Activated CD4-positive, alpha-beta T cell treated with anti-CD3 and anti-CD28 coated beads, Interleukin-2, amount 50 U/mL, for 16 hours (primary cell): ENCODE measurements around the gene PLCB1.

Experiments
- DNase-seq: peaks from one replicate; pipeline ENCODE4 v3.0.0-alpha.2; 2020

Gene PLCB1

GRCh38 chr20:8310618-8311017 lies 178.6 kb downstream of the PLCB1 start:
- DNase-seq: no peak

GRCh38 chr20:8313073-8313472 lies 181.0 kb downstream of the PLCB1 start:
- no peak for DNase-seq

DNA sequence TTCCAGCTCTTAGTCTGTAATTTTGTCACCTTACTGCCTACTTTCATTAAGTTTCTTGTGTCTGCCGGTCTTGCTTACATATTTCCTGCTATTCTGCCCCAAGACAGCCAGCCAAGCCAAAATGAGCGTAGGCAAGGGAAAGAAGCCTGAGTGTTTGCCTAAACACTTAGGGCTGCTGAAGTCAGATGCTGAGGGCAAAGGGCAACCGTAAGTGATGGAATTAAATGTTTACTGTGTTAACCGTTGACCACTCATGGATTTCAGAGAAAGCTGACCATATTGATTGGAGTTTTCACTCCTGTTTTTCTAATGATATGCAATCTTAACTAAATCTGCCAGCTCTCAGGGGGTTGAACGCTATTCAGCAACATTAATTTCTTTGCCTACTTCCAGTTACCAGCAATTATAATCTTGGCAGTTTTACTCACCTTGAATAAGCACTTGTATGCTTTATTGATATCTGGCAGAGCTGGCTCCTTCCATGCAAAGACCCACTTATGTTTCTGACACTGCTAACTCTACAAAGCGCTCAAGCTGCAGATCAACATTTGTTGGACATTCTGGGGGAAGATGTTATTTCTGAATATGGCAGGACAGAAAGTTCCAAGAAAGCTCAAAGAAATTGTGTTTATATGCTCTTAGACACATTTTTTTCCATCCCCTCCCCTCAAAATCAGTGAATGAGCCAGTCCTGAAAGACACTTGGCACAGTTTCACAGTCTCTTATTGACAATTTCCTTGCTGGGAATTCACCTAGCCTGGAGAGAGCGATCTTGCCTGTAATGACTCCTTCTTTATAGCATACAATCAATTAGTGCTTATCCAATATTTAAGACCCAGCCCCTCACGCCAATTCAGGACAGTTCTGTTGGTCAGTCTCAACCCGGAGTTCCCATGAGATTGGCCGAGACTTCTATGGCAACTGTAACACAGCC lies 183.8 kb downstream of the PLCB1 start:
- no peak for DNase-seq

DNA sequence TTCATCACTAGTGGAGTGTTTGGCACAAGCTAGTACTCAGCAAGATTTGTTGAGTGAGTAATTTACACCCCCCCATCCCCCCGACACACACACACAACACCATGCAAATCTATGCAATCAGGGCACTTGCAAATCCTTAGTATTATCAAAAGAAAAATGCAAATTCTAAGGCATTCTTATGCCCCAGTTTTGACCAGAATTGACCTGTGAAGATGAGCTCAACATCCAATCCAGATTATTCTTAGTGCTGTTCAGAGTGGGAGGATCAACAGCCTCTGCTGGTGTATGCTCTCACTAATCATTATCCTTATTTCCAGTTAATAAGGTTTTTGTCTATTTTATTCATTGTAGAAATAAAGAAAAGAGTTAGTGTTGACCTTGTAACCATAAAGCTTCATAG lies 185.4 kb downstream of the PLCB1 start:
- DNase-seq: no peak

DNA sequence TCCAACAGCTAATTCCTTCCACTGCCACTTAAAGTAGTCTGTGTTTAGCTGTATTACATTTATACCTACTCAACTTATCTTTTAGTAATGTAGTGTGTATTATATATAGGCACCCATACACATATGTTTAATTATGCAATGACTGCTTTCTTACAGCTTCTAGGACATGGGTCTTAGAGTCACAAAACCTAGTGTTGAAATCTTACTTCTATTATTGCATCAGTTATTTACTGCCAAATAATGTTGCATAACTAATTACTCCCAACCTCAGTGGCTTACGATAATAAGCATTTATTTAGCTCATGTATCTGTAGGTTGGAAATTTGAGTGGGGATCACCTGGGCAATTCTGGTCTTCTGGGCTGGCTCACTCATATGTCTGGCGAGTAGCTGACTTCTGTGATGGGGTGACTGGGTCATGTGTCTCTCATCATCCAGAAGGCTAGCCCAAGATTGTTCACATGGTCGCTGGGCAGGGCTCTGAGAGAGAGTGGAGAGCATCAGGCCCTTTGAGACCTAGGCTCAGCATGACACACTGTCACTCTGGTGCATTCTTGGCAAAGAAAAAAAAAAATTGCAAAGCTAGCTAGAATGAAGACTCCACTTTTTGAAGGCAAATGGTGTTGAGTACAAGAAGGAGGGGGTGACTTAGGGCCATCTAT lies 187.0 kb downstream of the PLCB1 start:
- DNase-seq: no peak

DNA sequence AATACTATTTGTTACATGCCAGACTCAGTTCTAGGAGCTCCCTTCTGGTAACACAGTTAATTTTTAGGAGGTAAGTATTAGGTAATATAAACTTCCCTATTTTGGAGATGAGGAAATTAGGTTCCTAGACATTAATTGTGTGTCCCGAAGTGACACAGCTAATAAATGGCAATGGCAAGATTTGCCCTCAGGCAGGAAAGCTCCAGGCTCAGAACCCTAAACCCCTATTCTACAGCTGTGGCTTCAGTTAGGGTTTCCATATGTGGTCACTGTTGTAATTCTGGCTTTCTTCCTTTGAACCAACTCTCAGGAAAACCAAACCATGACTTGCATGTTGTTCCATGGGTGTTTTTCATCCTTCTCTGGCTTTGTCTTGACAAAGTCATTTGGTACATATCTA lies 188.2 kb downstream of the PLCB1 start:
- DNase-seq: no peak

DNA sequence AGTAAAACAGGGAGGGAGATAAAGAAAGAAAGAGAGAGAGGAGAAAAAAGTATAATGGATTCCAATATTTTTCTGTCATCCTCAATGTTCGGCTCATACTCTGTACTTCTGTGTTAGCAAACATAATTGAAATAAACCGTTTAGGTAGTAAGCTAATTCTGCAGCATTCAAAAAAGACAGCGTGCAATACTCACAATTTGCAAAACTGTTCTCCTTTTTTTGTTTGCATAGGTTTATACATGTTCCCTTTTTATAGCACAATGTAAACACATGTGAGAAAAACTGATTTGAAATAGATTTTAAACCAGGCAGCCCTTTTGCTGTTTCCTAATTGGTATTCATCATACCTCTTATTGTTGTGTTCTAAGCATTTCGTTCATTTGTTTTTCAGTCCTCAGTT lies 188.9 kb downstream of the PLCB1 start:
- DNase-seq: no peak

DNA sequence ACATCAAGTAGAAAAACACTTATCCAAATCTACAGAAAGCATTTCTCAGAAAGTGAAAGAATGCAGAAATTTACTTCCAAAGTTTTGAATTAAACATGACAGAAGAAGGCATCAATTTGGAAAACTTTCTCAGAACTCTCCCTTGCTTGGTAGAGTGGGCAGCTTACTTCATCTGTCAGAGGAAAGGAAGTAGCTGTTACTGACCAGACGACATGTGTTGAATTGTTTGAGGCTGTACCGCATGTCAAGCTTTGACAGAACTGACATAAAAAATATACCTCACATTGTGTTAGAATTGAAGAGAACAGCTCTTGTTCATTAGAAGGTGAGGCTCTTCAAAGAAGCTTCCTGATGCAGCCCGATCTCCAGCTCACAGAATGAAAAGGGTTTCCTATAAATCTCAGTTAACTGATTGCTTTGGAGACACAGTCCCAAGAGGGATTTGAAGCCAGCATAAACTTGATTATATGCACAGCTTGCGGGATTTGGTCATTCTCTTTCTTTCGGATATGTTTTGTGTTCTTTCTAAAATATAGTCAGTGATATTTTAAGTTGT lies 190.7 kb downstream of the PLCB1 start:
- DNase-seq: no peak

DNA sequence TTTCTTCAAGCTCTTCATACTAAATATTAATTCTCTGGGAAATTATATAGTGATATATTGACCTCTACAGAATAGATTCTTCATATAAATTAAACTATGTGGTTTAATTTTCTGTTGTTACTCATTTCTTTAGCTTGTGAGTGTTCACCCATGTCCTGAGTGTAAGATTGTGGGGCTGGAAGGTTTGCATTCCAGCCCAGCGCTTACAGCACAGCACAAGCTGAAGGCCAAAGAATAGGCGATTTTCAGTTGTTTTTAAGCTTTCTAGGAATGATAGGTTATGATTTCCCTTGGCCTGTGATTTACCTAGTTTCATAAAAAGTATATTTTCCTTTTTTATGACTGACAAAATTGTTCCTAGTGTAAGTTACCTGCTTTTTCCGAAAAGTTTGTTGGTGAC lies 194.1 kb downstream of the PLCB1 start:
- no peak for DNase-seq

DNA sequence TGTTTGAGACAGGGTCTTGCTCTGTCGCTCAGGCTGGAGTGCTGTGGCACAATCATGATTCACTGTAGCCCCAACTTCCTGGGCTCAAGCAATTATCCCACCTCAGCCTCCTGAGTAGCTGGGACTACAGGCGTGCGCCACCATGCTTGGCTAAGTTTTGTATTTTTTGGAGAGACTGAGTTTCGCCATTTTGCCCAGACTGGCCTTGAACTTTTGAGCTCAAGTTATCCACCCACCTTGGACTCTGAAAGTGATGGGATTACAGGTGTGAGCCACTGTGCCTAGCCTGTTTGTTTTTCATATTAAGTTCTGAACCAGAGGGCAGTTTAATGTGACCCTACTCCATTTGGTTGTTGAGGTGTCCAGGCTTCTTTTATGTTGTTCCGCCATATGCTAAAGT lies 194.8 kb downstream of the PLCB1 start:
- no peak for DNase-seq

- DNase-seq: no peak
These were observed 196.1 kb downstream of the PLCB1 start for GRCh38 chr20:8328189-8328588.

DNA sequence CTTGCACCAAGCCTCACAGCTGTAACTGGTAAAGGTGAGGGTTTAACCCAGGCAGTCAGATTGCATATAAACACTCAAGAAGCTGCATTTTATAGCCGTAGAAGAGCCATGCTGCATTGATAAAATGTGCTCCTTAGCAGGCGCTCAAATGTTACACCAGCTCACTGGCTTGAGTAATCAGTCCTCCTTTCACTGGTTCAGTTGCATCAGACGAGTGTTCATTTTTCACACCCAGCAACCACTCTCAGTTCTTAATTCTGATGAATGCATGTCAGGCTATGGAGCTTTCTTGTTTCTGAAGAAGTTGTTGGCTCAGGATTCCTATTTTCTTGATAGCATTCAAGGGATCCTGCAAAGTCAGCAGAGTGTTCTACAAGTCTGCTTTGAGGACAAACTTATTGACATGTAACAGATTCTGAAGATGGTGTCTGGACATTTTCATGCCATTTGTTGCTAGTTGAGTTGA lies 198.3 kb downstream of the PLCB1 start:
- DNase-seq: no peak

DNA sequence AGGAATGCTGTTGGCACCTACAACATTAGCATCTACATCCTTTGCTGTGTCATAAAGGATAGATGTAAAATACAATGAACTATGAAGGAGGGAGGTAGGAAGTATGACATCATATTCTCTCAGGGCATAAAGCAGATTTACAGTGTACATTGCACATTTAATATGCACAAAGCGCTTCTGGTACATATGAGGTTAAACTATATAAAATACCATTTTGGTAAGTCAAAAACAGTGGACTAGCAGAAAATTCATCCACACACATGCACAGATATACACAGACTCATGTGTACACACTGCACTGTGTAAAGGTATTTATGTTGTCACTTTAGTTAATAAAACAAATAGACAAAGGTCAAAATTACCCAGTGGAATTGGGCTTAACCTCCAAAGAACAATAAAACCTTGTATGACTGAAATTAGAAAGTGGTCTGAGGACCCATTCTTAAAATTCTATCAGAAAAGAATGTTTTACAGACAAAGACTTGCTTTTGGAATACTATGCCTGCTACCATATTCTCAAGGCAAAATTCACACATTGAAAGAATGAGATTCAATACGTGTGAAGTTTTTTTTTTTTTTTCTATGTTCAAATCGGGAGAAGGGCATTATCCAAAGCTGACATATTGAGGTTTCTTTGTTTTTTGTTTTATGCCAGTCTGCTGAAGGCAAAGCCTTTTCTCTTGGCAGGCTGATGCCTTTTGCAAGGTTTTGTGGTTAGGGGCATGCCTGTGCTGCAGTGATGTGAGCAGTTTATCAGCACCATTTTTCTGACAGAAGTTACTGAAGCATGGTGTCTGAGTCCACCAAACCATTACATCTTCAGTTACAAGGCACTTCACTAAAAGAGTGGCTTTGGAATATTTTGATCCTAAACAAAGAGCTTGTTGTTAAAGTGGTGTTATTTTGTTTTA lies 199.0 kb downstream of the PLCB1 start:
- DNase-seq: no peak

DNA sequence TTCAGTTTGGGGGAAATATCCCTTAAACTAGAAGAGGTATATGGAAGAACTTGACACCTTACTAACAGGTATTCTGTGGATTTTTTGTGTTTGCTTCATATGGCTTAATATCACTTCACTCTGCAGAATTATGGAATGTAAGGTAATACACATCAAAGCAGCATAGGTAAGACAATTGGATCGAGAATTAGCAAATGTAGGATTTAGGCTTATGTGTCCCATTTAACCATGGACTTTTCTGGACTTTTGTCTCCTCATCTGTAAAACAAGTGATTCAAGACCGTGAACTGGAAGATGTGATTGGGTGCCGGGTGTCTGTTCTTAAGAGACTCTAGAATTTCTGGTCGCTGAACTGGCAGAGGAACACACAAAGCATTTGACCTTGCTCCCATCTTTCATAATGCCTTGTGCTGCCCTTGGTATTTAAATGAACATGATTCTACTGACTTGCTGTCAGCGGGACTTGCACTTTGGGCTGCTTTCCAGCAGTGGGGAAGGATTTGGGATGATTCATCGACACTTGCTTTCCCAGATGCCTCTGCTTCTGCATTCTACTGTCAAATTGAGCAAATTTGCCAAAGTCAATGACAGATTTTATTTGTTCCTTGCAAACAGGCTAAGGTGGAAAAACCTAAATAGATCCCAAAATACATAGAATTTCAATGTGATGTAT lies 199.8 kb downstream of the PLCB1 start:
- DNase-seq: no peak

GRCh38 chr20:8334641-8335040 lies 202.6 kb downstream of the PLCB1 start:
- DNase-seq: no peak

GRCh38 chr20:8335059-8335458 lies 203.0 kb downstream of the PLCB1 start:
- no peak for DNase-seq

- DNase-seq: no peak
These were observed 203.6 kb downstream of the PLCB1 start for GRCh38 chr20:8335495-8336195.

GRCh38 chr20:8339349-8339748 lies 207.3 kb downstream of the PLCB1 start:
- DNase-seq: no peak

DNA sequence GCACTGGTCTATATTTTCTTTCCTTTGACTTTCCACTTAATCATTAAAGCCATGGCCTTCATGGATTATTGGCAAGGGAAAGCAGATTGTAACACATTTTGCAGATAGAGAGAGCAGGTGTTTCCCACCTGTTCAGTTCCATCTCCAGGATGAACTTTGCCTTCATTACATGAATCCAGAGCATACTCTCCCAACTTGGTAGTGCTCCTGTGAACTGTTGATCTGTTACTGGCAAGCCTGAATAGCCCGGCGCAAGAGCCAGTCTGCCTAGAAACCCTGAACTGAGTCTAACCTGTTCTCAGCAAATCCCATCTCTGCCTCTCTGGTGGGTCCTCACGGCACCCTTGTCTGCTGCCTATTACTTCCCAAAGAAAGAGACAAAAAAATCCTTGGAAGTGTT lies 210.3 kb downstream of the PLCB1 start:
- no peak for DNase-seq

- no peak for DNase-seq
These were observed 212.0 kb downstream of the PLCB1 start for GRCh38 chr20:8344106-8344505.

DNA sequence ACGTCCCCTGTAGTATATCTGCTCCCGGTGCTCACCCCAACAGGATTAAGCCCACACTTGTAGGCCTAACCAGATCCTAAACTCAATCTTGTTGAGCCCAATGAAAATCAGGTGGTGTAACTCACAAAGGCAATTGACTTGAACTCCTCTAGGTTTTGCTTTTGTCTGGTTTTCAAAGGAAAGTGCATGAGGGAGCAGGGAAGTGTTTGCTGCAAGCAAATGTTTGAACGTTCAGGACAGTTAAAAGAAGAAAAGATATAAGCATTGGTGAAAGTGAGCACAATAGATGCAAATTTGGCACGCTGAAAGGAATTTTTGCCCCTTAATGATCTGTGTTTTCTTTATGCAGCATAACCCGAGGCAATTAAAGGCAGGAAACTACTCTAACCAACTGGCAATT lies 212.6 kb downstream of the PLCB1 start:
- DNase-seq: no peak
